ENCODE data around the gene RPL18A. TPM values are rescaled to one million over a fixed set of nuclear protein-coding genes. Genes with fewer than 3 reads are reported as not detected.
A peak's percentile ranks its signal among the peaks of the same experiment; 100 is the strongest.

The RPL18A gene
- total RNA-seq, 1 experiment from 2014 or later, result 1,595 TPM

DNA sequence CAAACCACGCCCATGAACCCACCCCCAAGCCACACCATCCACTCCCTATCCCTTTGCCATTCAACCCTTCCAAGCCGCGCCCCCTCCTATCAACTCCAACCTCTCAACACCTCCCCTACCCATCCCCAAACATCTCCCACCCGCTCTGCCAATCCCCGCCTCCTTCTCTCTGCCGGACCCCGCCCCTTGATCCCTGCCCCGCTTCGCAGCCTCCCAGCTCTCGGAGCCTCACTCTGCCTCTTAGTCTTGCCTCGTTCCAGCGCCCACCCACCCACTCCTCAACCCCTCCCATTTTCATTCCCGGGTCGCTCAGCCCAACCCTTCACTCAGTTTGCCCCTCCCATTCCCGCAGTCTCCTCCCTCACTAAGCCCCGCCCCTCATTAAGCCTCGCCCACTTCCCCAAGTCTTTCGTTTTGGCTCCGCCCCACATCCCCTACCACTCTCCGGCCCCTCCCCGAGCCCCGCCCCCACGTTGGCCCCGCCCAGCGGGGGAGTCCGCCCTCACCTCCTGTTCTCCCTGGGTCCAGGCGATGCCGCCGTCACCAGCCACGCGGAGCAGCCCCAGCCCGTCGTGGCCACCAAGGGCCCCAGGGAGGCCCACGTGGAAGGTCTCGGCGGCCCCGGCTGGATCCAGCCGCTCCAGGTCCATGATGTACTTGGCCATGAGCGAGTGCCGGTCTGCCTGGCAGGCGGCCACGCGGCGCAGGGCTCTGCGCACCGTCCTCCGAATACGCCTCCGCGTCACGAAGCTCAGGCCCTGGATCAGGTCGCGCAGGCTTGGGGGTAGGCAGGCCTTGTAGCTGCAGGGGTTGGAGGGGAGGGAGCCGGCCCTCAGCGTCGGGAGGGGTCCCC is 17.7 kb upstream of the RPL18A start:
- DNase-seq (ENCODE audit: low read depth), result peak; percentile 88

DNA sequence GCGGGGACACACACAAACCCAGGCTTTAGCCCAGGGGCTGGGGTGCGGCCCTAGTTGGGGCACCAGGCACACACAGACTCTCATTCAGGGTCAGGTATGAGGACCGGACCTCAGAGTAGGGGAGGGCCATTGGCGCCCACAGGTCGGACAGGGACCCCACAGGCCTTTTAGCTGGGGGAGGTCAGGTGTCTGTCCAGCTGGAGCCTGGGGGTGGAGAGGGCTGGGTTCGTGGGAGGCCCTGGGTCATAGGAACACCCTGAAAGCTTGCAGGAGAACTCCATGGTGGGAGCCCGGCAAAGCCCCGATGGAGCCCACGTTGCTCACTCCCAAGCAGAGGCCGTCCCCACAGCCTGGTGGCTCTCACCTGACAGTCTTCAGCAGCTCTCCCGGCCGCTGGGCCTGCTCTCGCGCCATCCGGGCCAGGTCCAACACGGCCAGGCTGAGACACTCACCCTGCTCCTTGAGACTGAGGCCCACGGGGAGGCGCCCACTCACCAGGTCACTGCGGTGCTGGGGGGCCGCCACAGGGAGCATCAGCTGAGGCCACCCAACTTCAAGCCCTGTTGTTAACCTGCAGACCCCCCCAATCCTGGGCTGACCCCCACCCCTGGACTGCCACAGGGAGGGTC is 16.9 kb upstream of the RPL18A start:
- DNase-seq (ENCODE audit: low read depth), result no peak

DNA sequence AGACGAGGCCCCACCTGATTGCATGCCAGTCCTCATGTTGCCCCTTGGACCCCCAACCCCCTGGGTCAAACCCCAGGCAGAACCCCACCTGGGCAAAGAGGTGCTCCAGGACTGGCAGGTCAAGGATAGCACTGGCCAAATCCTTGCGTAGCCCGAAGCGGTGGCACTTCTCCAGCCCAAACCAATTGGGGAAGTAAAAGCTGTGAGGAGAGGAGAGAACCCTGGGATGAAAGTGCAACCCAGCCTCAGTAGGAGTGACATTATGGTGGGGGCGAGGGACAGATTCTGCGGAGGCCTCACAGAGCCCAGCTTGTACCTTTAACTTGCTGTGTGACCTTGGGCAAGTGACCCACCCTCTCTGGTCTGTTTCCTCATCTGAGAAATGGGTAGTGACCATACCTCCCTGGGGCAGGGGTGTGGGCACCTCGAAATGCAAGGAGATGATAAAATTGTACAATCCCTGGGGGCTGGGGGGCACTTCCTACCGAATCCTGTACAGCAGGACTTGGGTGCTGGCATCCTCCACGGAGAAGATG is 16.4 kb upstream of the RPL18A start:
- DNase-seq (ENCODE audit: low read depth), result no peak

DNA sequence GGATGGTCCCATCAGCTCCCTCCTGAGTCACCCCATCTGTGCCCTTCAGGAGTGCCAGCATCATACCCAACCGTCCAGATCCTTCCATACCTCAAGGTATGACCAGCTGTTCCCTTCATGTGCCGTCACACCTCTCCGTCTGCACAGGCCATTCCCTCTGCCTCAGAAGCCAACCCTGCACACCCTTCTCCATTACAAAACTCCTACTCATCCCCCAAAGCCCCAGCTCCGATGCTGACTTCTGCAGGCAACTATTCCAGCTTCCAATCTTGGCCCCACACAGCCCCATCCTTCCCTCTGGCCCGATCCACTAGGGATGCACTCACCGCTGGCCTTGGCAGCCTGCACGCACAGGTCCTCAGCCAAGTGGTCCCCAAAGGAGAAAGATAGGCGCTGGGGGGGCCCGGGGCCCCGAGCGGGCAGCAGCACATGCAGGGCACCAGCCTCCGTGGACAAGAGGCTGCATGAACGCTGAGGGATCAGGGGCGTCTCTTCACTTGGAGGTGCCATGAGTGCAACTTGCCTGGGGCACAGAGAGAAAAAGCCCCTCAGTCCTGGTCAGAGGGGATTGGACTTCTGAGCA is 15.7 kb upstream of the RPL18A start:
- DNase-seq (ENCODE audit: low read depth), result no peak

DNA sequence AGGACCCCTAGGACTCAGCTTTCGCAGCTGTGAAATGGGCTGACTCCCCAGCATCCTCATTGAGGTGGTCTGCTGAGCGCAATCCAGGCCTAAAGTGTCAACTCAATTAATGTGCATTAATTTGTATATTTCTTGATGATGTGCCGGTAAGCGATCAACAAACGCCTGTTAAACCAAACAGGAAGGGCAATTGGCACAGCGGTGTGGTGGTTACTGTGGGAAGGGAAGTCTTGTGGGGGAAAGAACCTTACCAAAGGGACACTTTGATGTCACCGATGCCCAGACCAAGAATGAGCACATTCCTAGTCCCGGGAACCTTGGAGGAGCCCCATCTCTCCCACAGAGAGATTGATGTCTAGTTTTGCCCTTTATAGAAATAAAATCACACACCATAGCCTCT is 13.6 kb upstream of the RPL18A start:
- DNase-seq (ENCODE audit: low read depth), result no peak

DNA sequence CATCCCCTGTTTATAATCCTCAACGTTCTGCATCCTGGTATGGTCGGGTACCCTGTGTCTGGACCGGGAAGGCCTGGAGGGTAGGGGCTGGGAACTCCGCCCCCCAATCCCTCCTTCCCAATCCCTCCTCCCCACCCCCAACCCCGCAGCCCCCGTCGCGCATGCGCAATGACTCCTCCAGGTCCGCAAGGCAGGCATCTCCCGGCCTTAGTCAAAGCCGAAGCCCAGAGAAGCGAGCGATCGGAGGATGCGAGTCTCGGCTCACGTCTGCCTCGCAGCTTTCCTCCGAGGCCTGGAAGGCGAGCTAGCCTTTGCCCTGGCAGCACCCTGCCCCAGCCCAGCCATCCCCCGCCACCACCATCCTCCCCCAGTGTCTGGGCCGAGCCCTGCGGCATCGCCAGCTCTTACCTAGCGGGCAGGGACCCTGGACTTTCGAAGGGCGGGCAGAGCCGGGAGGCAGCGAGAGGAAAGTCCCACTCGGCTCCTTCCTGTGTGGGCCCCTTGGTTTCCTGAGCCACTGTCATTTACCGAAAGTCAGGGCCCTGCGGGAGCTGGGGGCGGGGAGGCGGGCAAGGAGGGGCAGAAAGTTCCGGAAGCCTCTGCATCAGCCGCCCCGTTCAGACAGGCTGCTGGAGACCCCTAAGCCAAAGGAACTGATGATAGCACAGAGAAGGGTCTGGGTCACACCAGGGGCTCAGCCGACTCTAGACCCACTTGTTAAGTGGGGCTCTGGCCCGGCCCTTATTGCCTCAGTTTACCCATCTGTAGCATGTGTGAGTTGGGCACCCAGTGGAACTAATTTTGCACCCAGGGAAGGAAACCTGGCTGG is 12.0 kb upstream of the RPL18A start, which contains the start of gene JAK3:
Gene JAK3, minus strand, starts transcription at position 445 of the 829 bp plus-strand sequence. CDS start 3,565 bp downstream, outside the sequence.
- DNase-seq (ENCODE audit: low read depth), result peak; percentile 63

DNA sequence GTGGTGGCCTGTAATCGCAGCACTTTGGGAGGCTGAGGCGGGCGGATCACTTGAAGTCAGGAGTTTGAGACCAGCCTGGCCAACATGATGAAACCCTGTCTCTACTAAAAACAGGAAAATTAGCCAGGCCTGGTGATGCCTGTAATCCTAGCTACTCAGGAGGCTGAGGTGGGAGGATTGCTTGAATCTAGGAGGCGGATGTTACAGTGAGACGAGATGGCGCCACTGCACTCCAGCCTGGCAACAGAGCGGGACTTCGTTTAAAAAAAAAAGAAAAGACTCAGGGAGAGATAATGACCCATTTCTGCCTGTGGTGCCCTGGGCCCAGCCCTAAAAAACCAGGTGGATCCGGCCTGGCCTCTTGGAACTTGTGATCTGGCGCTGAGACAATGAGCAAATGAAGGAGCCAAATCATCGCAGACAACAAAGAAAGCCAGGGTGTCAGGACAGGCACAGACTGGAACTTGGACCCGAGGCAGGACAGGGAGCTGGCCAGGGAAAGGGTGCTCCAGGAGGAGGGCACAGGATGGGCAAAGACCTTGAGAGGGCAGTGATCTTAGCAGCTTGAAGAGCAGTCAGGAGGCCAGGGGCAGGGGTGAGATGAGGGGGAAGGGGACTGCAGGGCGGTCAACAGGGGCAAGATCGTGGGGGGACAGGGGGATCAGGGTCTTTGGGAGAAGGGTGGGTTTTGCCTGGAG is 11.0 kb upstream of the RPL18A start:
- no peak for DNase-seq (ENCODE audit: low read depth)

DNA sequence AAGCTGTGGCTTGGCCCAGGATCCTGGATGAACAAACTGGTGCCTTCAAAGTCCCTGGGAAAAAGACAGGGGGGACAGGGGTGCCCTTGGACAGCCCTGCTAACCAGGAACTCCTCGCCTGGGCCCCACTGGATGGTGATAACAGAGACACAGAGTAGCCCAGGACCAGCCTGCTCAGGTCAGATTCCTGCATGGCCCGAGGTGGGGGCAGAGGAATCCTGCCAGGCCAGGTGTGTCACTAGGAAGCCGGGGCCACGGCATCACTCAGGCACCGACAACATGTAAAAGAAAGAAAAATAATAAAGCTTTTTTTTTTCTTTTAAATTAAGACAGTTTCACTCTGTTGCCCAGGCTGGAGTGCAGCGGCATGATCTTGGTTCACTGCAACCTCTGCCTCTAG is 5.6 kb upstream of the RPL18A start:
- no peak for DNase-seq (ENCODE audit: low read depth)

DNA sequence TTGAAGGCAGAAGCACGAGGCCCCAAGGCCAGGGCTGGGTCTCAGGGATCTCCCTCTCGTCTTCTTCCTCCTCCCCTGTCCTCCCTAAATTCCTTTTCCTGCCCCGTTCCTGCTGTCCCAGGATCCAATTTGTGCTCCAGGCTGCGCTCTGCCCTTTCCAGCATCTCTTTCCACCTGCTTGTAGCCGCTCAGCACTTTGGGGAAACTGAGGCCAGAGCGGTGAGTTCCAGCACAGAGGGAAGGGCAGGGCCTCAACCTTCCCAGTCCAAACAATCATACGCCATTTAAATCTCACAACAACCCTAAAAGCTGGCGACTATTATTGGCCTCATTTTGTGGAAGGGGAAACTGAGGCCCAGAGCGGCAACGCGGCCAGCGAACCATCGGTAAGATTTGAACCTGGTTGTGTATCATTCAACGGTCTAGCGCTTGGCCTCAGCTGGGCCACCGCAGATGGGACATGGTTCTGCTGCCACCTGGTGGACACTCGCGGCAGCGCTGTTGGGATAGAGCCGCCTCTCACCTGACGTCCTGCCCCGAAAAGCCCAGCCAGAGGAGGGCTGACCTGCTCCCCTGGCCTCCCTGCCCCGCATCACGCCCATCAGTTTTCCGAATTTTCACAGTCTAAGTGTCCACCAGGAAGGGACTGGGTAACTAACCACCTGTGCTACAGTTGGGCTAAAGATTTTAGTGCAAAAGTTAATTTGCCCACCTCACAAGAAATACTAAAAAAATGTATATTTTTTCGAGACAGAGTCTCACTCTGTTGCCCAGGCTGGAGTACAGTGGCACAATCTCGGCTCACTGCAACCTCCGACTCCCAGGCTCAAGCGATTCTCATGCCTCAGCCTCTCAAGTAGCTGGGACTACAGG is 4.2 kb upstream of the RPL18A start:
- peak; percentile 86 for DNase-seq (ENCODE audit: low read depth)

DNA sequence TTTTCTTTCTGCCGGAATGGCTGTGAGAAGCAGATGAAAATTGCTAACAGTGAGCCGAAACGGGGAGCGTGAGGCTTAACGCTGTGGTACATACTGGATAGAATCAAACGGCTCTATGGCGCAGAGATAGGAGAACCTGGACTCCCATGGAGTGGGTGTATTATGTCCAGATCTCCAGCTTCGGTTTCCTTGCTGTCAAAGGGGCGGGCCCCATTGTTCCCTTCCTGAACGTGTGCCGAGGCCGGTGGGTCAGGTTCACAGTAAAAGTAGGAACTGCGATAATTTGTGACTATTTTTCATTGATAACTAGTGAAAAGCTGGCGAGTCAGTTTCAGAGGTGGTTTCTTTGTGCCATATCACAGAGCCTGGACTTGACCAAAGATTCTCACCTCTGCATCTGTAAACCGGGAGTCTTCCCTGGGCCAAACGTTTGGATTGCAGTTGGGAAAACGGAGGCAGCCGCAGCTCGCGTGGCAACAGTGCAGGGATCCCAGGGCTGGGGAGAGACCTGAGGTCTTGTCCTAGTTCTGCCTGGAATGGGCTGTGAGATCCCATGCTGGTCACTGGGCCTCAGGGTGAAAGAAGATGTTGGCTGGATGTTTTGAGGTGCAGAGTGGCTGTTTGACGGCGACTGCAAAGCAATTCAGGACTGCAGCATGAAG is 752 bp downstream of the RPL18A start:
- no peak for DNase-seq (ENCODE audit: low read depth)

DNA sequence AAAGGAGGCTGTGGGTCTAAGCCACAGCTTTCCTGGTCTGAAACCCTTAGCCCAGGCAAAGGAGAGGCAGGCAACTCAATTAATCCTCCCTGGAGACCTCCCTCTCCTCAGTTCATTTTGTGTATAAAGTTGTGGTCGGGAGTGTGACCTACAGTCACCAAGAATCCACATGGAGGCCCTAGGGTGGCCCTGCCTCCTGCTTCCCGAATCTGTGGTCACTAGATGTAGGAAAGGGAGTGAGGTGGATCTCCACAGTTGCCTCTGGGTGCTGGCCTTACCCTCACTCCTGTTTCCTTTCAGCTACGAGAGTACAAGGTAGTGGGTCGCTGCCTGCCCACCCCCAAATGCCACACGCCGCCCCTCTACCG is 1.3 kb downstream of the RPL18A start:
- no peak for DNase-seq (ENCODE audit: low read depth)

DNA sequence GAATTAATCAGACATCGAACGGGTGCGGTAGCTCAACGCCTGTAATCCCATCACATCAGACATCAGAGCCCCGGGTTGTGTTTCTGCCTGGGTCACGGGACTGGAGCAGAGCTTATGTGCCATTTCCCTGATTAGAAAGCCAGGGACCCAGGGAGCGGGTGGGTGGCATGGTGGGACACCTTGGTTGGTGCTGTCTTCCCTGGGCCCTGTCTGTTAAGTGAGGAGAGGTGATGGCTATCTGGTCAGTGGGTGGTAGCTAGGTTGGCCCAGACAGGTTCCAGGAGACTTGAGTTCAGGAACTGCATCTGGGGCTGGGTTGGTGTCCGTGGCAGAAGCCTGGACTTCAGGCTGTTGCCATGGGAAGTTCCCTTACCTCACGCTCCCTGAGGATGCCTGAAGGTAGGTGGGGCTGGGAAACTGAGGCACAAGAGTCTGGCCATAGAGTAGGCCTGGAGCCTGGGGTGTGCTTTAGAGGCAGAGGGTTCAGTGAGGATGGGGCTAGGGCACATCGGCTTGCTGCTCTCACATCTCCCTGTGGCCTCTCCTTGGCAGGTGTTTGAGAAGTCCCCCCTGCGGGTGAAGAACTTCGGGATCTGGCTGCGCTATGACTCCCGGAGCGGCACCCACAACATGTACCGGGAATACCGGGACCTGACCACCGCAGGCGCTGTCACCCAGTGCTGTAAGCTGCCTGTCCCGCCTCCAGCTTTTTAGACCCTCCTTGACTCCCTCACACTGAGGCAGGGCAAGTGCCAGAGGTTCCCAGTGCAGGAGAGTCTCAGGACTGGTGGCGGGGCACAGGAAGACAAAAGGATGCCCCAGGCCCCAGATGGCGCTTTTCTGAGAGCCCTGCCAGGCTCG is 2.1 kb downstream of the RPL18A start:
- DNase-seq (ENCODE audit: low read depth), result no peak

DNA sequence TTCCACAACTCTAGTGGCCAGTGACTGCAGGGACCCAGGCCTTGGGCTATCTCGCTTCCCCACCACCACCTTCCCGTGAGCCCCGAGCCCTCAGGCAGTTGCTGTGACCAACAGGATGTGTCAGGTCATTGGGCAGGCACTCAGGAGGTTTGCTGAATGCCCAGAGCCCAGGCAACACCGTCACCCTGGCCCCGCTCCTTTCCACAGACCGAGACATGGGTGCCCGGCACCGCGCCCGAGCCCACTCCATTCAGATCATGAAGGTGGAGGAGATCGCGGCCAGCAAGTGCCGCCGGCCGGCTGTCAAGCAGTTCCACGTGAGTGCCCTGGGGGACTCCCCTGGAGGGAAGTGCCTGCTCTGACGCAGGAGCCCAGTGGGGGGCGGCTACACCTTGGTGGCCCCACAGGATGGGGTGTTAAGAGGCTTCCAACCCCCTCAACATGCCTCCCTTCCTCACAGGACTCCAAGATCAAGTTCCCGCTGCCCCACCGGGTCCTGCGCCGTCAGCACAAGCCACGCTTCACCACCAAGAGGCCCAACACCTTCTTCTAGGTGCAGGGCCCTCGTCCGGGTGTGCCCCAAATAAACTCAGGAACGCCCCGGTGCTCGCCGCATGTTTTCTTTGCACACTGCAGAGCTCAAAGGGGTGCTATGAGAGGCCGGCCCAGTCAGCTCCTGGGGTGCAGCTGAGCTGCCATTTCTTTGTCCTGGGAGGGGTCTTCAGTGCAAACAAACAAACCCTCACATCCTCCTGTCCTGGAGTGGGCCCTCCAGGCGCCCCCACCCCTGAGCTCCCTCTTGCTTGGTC is 3.2 kb downstream of the RPL18A start:
- DNase-seq (ENCODE audit: low read depth), result no peak

DNA sequence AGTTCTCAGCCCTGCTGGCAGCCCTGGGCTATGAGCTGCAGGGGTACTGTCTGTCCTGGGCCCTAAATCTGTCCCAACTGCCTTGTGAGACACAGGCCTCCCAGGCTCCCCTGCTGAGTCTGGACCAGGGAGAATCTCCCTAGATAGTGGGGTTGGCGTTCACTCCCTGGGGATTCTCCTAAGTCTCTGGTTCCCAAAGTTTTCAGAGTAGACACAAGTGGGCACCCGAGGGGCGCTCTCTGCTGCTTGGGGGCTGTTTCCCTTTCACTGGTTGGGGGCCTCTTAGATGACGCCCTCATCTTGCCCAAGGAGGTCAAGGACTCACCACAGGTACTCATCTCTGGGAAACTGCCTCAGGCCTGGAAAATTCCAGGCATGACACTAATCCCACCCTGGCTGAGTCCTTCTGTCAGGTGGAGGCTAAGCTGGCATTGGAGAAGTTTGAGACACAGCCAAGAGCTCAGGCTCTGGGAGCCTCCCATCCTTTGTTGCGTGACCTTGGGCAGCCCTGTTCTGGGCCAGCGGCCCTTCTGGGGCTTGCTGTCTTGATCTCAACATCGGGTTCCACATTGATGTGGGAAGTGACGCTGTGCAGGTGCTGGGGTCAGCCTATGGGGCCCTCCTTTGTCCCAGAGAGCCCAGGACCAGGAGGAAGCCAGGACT is 3.9 kb downstream of the RPL18A start:
- no peak for DNase-seq (ENCODE audit: low read depth)

DNA sequence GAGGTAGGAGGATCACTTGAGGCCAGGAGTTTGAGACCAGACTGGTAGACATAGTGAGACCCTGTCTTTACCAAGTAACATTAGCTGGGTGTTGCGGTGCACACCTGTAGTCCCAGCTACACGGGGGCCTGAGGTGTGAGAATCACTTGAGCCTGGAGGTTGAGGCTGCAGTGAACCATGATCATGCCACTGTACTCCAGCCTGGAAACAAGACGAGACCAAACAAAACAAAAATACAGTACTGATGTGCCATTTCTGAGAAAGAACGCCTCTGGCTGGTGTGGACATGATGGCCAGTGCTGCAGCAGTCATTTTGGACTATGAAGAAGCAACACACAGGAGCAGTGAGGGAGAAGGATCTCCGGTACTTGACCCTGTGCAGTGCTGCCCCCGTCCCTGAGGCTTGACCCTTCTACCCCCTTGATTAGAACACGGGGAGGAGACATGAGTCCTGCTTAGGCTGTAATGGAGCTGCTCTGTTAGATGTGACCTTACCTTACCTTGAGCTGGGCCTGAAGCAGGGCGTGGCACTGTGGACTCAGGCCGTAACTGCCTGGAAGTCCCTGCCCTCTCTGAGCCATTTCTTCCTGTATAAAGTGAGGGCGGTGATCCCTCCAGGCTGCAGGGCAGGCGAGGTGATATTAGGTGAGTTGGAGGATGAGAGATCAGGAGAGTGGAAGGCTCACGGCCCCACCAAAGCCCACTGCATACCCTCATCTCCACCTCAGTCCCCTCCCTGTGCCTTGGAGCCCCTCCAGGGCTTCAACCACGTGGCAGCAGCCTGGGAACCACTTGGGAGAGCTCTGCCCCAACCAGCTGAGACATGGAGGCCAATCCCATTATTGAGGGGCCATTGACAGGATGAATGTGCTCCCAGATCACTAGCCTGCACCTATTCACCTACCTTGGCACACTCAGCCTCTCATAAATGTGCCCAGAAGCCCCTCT is 5.9 kb downstream of the RPL18A start:
- peak; percentile 68 for DNase-seq (ENCODE audit: low read depth)
